Tibial nerve (tissue), 3 donors: Measurements from ENCODE around the gene RPS6KA2.

ENCODE experiments used
- POLR2A ChIP-seq, 2 donors: fragments of 450-650 bp; IDR thresholded peaks; one replicate each; pipeline ENCODE4 v1.6.1; 2017; ENCODE audit warnings: antibody characterized with exemption in 2 of 2, mild to moderate bottlenecking in 2 of 2, moderate library complexity in 2 of 2
- TF ChIP-seq, protein P1 (sequence below), 5 experiments: fragments of 200-600 bp in 3 of 5; fragments of 450-650 bp in 2 of 5; sonication (generic) in 3 of 5; IDR thresholded peaks; one replicate each; pipeline ENCODE4 v1.5.1; 2016 to 2019; ENCODE audit warnings: antibody characterized with exemption in 5 of 5, mild to moderate bottlenecking in 3 of 5, moderate library complexity in 2 of 5

- no peak for TF ChIP-seq POLR2A (IDR thresholded peaks at IDR 0.05)
- TF ChIP-seq, protein P1, sequence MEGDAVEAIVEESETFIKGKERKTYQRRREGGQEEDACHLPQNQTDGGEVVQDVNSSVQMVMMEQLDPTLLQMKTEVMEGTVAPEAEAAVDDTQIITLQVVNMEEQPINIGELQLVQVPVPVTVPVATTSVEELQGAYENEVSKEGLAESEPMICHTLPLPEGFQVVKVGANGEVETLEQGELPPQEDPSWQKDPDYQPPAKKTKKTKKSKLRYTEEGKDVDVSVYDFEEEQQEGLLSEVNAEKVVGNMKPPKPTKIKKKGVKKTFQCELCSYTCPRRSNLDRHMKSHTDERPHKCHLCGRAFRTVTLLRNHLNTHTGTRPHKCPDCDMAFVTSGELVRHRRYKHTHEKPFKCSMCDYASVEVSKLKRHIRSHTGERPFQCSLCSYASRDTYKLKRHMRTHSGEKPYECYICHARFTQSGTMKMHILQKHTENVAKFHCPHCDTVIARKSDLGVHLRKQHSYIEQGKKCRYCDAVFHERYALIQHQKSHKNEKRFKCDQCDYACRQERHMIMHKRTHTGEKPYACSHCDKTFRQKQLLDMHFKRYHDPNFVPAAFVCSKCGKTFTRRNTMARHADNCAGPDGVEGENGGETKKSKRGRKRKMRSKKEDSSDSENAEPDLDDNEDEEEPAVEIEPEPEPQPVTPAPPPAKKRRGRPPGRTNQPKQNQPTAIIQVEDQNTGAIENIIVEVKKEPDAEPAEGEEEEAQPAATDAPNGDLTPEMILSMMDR (IDR thresholded peaks at IDR 0.05) = no peak
Observed at GRCh38 chr6:166440106-166440505, 186.9 kb downstream of the RPS6KA2 start.
